HepG2 (cell line): Measurements from ENCODE around the gene CMAS. TPM values are rescaled to one million over a fixed set of nuclear protein-coding genes. Genes with fewer than 3 reads are reported as not detected.
"Not testable (repeated sequence)": the region's sequence is repeated elsewhere in the genome, so short reads cannot be mapped to it uniquely, and the experiment has no call there.

Experiments used
- ATAC-seq: fragments of 200-7000 bp; cut with Tn5 transposase; 3 replicates; pipeline ENCODE4 v1.9.1; 2020; ENCODE audit warnings: mild to moderate bottlenecking, moderate library complexity
- BruUV-seq: library from RNA; stranded (reverse); fragments of 400-500 nt; replicated peaks from 2 replicates; lab custom pipeline; 2021; lab: Mats Ljungman, UMichigan
- CTCF ChIA-PET: fragments of 300-600 bp; formaldehyde crosslinking; extraction: SDS; loops from one replicate; lab custom pipeline; 2021; ENCODE audit warnings: low total read pairs, inconsistent platforms, low intra/inter-chr PET ratio; lab: Yijun Ruan, JAX
- POLR2A ChIA-PET: fragments of 350-600 bp; sonication (Branson Sonifier 250); formaldehyde crosslinking; loops from one replicate; lab custom pipeline; 2020; ENCODE audit warnings: antibody characterized with exemption, inconsistent platforms; lab: Yijun Ruan, JAX
- DNase-seq: peaks from one replicate; pipeline ENCODE4 v3.0.0-alpha.2; 2015; ENCODE audit warnings: low spot score
- FAIRE-seq: peaks from 3 replicates; lab custom pipeline; 2011; peaks lifted over from hg19 to GRCh38; lab: Jason Lieb, UNC
- H2AFZ ChIP-seq: one replicate; pipeline ENCODE4 v1.6.1; 2011; ENCODE audit warnings: low read length, inconsistent platforms
- H3K27ac ChIP-seq: fragments of 300-600 bp; 3 replicates; pipeline ENCODE4 v1.8.0; 2011; ENCODE audit warnings: mixed run types, mild to moderate bottlenecking, mixed read lengths, low read length, inconsistent platforms; ENCODE audit not compliant: insufficient read depth; ENCODE audit errors: extremely low read length
- H3K27me3 ChIP-seq, 2 experiments: fragments of 200-600 bp in 1 of 2; 2 replicates in 1 of 2; 3 replicates in 1 of 2; pipeline versions ENCODE4 v1.6.0 to v1.8.0; 2011; ENCODE audit warnings: low read length in 2 of 2, mild to moderate bottlenecking in 2 of 2, moderate library complexity in 2 of 2, inconsistent platforms in 1 of 2; ENCODE audit not compliant: insufficient read depth in 2 of 2, control insufficient read depth in 1 of 2
- H3K36me3 ChIP-seq, 2 experiments: fragments of 200-600 bp in 1 of 2; replicated peaks in 1 of 2; 2 replicates in 1 of 2; 3 replicates in 1 of 2; pipeline versions ENCODE4 v1.5.1 to v1.8.0; 2011; ENCODE audit warnings: low read length in 2 of 2, inconsistent platforms in 1 of 2; ENCODE audit not compliant: insufficient read depth in 2 of 2, control insufficient read depth in 1 of 2
- H3K4me1 ChIP-seq: 2 replicates; pipeline ENCODE4 v1.5.1; 2012; ENCODE audit warnings: low read length, inconsistent platforms; ENCODE audit not compliant: insufficient read depth
- H3K4me2 ChIP-seq: 2 replicates; pipeline ENCODE4 v1.6.0; 2011; ENCODE audit warnings: low read depth, low read length, inconsistent platforms
- H3K4me3 ChIP-seq, 3 experiments: fragments of 200-600 bp in 1 of 3; sonication (generic), shearing (Covaris generic) in 1 of 3; replicated peaks in 1 of 3; 2 replicates each; pipeline ENCODE4 v1.5.1; 2011 to 2016; ENCODE audit warnings: low read length in 3 of 3, inconsistent platforms in 2 of 3, low read depth in 2 of 3, mild to moderate bottlenecking in 2 of 3, control low read depth in 1 of 3, mixed read lengths in 1 of 3; ENCODE audit not compliant: insufficient read depth in 1 of 3
- H3K79me2 ChIP-seq: one replicate; pipeline ENCODE4 v1.6.1; 2011; ENCODE audit warnings: low read length, inconsistent platforms; ENCODE audit not compliant: insufficient read depth
- H3K9ac ChIP-seq: 2 replicates; pipeline ENCODE4 v1.6.0; 2011; ENCODE audit warnings: mild to moderate bottlenecking, low read depth, low read length, inconsistent platforms; ENCODE audit not compliant: insufficient read depth
- H3K9me3 ChIP-seq: 2 replicates; pipeline ENCODE4 v1.5.1; 2012; ENCODE audit warnings: mild to moderate bottlenecking, low read length
- H4K20me1 ChIP-seq: 2 replicates; pipeline ENCODE4 v1.6.0; 2011; ENCODE audit warnings: inconsistent platforms, mild to moderate bottlenecking, low read length, moderate library complexity; ENCODE audit not compliant: insufficient read depth
- CBX1 ChIP-seq: IDR thresholded peaks from one replicate; pipeline ENCODE4 v1.6.1; 2016; ENCODE audit warnings: antibody characterized with exemption, low read depth
- DBP ChIP-seq: sonication (generic); formaldehyde crosslinking; IDR thresholded peaks from 2 replicates; pipeline ENCODE4 v1.4.0; 2020; ENCODE audit warnings: missing genetic modification reagents; ENCODE audit errors: not compliant biosample characterization
- GMEB2 ChIP-seq: IDR thresholded peaks from 2 replicates; pipeline ENCODE4 v1.6.1; 2016; ENCODE audit warnings: missing biosample characterization, missing genetic modification reagents, low read depth
- PHF21A ChIP-seq: sonication (generic); formaldehyde crosslinking; IDR thresholded peaks from 2 replicates; pipeline ENCODE4 v1.5.0; 2020; ENCODE audit warnings: mild to moderate bottlenecking, missing genetic modification reagents
- THRA ChIP-seq: sonication (generic); formaldehyde crosslinking; IDR thresholded peaks from 2 replicates; pipeline ENCODE4 v1.4.0; 2020; ENCODE audit warnings: missing genetic modification reagents, borderline replicate concordance
- ZNF101 ChIP-seq: sonication (generic); formaldehyde crosslinking; IDR thresholded peaks from 2 replicates; pipeline ENCODE4 v1.4.0; 2020; ENCODE audit warnings: mild to moderate bottlenecking, low read depth, missing genetic modification reagents, borderline replicate concordance
- ZNF282 ChIP-seq: fragments of 450-650 bp; IDR thresholded peaks from 2 replicates; pipeline ENCODE4 v1.6.1; 2018; ENCODE audit not compliant: partially characterized antibody
- ZNF350 ChIP-seq: sonication (generic); formaldehyde crosslinking; IDR thresholded peaks from 2 replicates; pipeline ENCODE4 v1.4.0; 2020; ENCODE audit warnings: mild to moderate bottlenecking, low read depth, missing genetic modification reagents, borderline replicate concordance
- ZNF687 ChIP-seq: sonication (generic); formaldehyde crosslinking; IDR thresholded peaks from 2 replicates; pipeline ENCODE4 v1.5.1; 2020; ENCODE audit warnings: mild to moderate bottlenecking, missing genetic modification reagents, moderate library complexity
- WGBS: methylation state at CpG from one replicate; pipeline ENCODE4 v1.1.6; 2017; ENCODE audit warnings: low lambda C conversion rate; 5-methylcytosine and 5-hydroxymethylcytosine counted together
- in situ Hi-C: cut with HindIII; loops from 2 replicates; pipeline ENCODE4 v1.10.0; 2017; ENCODE audit warnings: low pct_unique_long_range_greater_than_20kb; ENCODE audit not compliant: extremely low pct_ligation_motif_present
- intact Hi-C: fragments of 100-400 bp; cut with micrococcal nuclease; formaldehyde crosslinking; loops from one replicate; pipeline ENCODE4 v1.10.0; 2022; ENCODE audit not compliant: unreplicated experiment
- polyA plus RNA-seq, 8 experiments: library from polyadenylated mRNA; depleted of rRNA in 3 of 8; stranded (reverse) in 7 of 8; unstranded in 1 of 8; fragments of >200 nt; fragmentation: Illumina TruSeq in 4 of 8; extraction: Trizol in 4 of 8; gene quantifications; 2 replicates each; pipeline versions ENCODE4 v1.2.1 to v1.2.3, GENCODE V29; 2011 to 2016; ENCODE audit warnings: low read depth in 4 of 8, missing spikeins in 1 of 8, mixed read lengths in 1 of 8; ENCODE audit not compliant: insufficient read depth in 1 of 8
- total RNA-seq, 5 experiments: library from RNA; depleted of rRNA; stranded (reverse); fragments of >200 nt; fragmentation: Illumina TruSeq; extraction: Trizol; gene quantifications; 2 replicates each; pipeline ENCODE4 v1.2.3, GENCODE V29; 2016; ENCODE audit warnings: low read depth in 1 of 5

Gene CMAS
- total and polyA plus RNA-seq, 2 of the 13 experiments (the other 11 are each of a cell fraction or from before 2014, with no cell fraction given): 14.0 to 21.3 TPM

- H3K79me2 ChIP-seq, in situ Hi-C loops, POLR2A ChIA-PET, H3K27me3 ChIP-seq, DNase-seq, H2AFZ ChIP-seq, H3K4me3 ChIP-seq, FAIRE-seq, H3K36me3 ChIP-seq, ATAC-seq, BruUV-seq, H3K9ac ChIP-seq, CTCF ChIA-PET, H4K20me1 ChIP-seq, H3K4me1 ChIP-seq, H3K9me3 ChIP-seq, H3K4me2 ChIP-seq, H3K27ac ChIP-seq, intact Hi-C loops: not testable (repeated sequence)
- WGBS: 0% methylated on average over 2 of the region's 2 CpGs
Observed at GRCh38 chr12:22007794-22008193, 38.2 kb upstream of the CMAS start.

- no CpG with 5 or more reads among the region's 7 CpGs for WGBS
- no peak for TF ChIP-seq ZNF350 (CRISPR knock-in tag)
- no peak for TF ChIP-seq GMEB2 (CRISPR knock-in tag)
- no peak for TF ChIP-seq PHF21A
- no peak for TF ChIP-seq ZNF687
- TF ChIP-seq CBX1: no peak
- TF ChIP-seq ZNF282: no peak
- TF ChIP-seq THRA (CRISPR knock-in tag): no peak
- TF ChIP-seq ZNF101: no peak
- TF ChIP-seq DBP (CRISPR knock-in tag): no peak
- TF ChIP-seq, all 625 proteins: peak for 0
- Histone ChIP-seq H3K27ac (no peak overlapping the region), H3K79me2 (no peaks in the 10 kb centered on the region), H3K9me3 (no peaks in the 10 kb centered on the region), H3K9ac (no peak overlapping the region), H3K27me3 (no peaks in the 10 kb centered on the region), H3K4me3 (no peak overlapping the region), H3K4me1 (no peaks in the 10 kb centered on the region), H3K36me3 (no peaks in the 10 kb centered on the region), H3K4me2 (no peak overlapping the region), H4K20me1 (no peaks in the 10 kb centered on the region), H2AFZ (no peak overlapping the region)
- ChIA-PET CTCF (no interaction called here), POLR2A (no interaction called here)
- DNase-seq: no peak
- in situ Hi-C loops (no loop called here), intact Hi-C loops (no loop called here)
- FAIRE-seq: no peak
- ATAC-seq: no peak
- no TSS peak for BruUV-seq
Observed at GRCh38 chr12:22008196-22008595, 37.8 kb upstream of the CMAS start.
